Measurements from ENCODE around the gene PSMD11. TPM values are rescaled to one million over a fixed set of nuclear protein-coding genes. Genes with fewer than 3 reads are reported as not detected.

PSMD11 gene
- total and polyA plus RNA-seq, 2 donors (not counting 3 experiments of a cell fraction or from before 2014, with no cell fraction given), result 59.4 to 153 TPM

GRCh38 chr17:32441886-32442285 lies 2.4 kb upstream of the PSMD11 start:
- ChIA-PET CTCF (no interaction called here), POLR2A (no interaction called here)
- H4K20me1 ChIP-seq (replicated peaks; ENCODE audit: control insufficient read depth, extremely low read depth, insufficient read depth, low read length), result no peaks in the 10 kb centered on the region
- intact Hi-C loops (cut with micrococcal nuclease) (no loop called here), dilution Hi-C loops (cut with MboI; ENCODE audit: extremely low pct_ligation_motif_present, low sequenced_read_pairs) (no loop called here)
- H3K4me3 ChIP-seq (replicated peaks in 1 of 3; ENCODE audit: insufficient read depth in 1 of 3, low read depth in 1 of 3, low read length in 3 of 3), result no peak overlapping the region
- H3K4me1 ChIP-seq (ENCODE audit: control insufficient read depth, extremely low read depth, insufficient read depth, low read length), result peaks cover 18% of the 10 kb centered on the region
- TF ChIP-seq MYC (IDR thresholded peaks at IDR 0.05; ENCODE audit: low read depth, low read length) (no peak), JUN (IDR thresholded peaks at IDR 0.05; ENCODE audit: borderline replicate concordance, insufficient read depth, insufficient read length, low read depth) (no peak), CTCF (IDR thresholded peaks at IDR 0.05; ENCODE audit: extremely low read depth in 1 of 2, insufficient read depth in 1 of 2, low read depth in 1 of 2, low read length in 2 of 2) (no peak), MAX (IDR thresholded peaks at IDR 0.05; ENCODE audit: insufficient read depth, insufficient read length) (no peak), GATA2 (IDR thresholded peaks at IDR 0.05; ENCODE audit: insufficient read depth, insufficient read length, low read depth, low read length) (no peak), POLR2A (IDR thresholded peaks at IDR 0.05; ENCODE audit: low read depth, low read length) (no peak), FOS (IDR thresholded peaks at IDR 0.05; ENCODE audit: borderline replicate concordance, insufficient read depth, low read length) (no peak), POLR2AphosphoS5 (IDR thresholded peaks at IDR 0.05; ENCODE audit: insufficient read depth, low read depth, low read length) (no peak), EZH2 (IDR thresholded peaks at IDR 0.05; ENCODE audit: borderline replicate concordance, low read depth, low read length, severe bottlenecking) (no peak)
- H3K27me3 ChIP-seq (ENCODE audit: control insufficient read depth in 2 of 2, insufficient read depth in 2 of 2, low read length in 2 of 2), result peaks cover 10 to 11% of the 10 kb centered on the region in 2 experiments
- H3K9me1 ChIP-seq (replicated peaks; ENCODE audit: control insufficient read depth, extremely low read depth, insufficient read depth, low read length), result no peaks in the 10 kb centered on the region
- peaks cover 25% of the 10 kb centered on the region for H3K79me2 ChIP-seq (ENCODE audit: control insufficient read depth, insufficient read depth, low read length)
- FAIRE-seq (no peak), DNase-seq (ENCODE audit: low read depth, low spot score) (no peak)
- no peaks in the 10 kb centered on the region for H3K9me3 ChIP-seq (replicated peaks; ENCODE audit: control insufficient read depth, insufficient read depth, low read length)
- H3K27ac ChIP-seq (ENCODE audit: insufficient read depth, low read depth, low read length), result no peak overlapping the region
- no peaks in the 10 kb centered on the region for H3K36me3 ChIP-seq (ENCODE audit: control insufficient read depth in 2 of 2, extremely low read depth in 1 of 2, insufficient read depth in 2 of 2, low read length in 2 of 2)
- H2AFZ ChIP-seq (ENCODE audit: low read depth, low read length), result no peak overlapping the region
- BruUV-seq (replicated peaks), result no TSS peak
- no peak overlapping the region for H3K4me2 ChIP-seq (ENCODE audit: insufficient read depth, low read length)
- H3K9ac ChIP-seq (replicated peaks; ENCODE audit: extremely low read depth, insufficient read depth, low read length), result no peak overlapping the region
